DOHH2 (cell line): ENCODE results near the gene RXRA.

Experiments used
- H3F3A ChIP-seq: fragments of 200-600 bp; sonication (generic), shearing (Covaris generic); 2 replicates; pipeline ENCODE4 v1.6.0; 2016; ENCODE audit warnings: antibody characterized with exemption, mild to moderate bottlenecking; ENCODE audit not compliant: control insufficient read depth, insufficient read depth
- H3K27ac ChIP-seq: fragments of 200-600 bp; sonication (generic); 2 replicates; pipeline ENCODE4 v1.5.1; 2014; ENCODE audit warnings: low read depth, mild to moderate bottlenecking, low read length, moderate library complexity
- H3K27me3 ChIP-seq: fragments of 200-600 bp; sonication (generic); 2 replicates; pipeline ENCODE4 v1.6.1; 2014; ENCODE audit warnings: mild to moderate bottlenecking, low read length, mixed read lengths; ENCODE audit not compliant: control insufficient read depth
- H3K36me3 ChIP-seq: fragments of 200-600 bp; sonication (generic); 2 replicates; pipeline ENCODE4 v1.6.1; 2014; ENCODE audit warnings: mild to moderate bottlenecking, low read length, moderate library complexity, mixed read lengths; ENCODE audit not compliant: control insufficient read depth
- H3K4me1 ChIP-seq: fragments of 200-600 bp; sonication (generic); 2 replicates; pipeline ENCODE4 v1.6.1; 2014; ENCODE audit warnings: mild to moderate bottlenecking, low read length, mixed read lengths; ENCODE audit not compliant: control insufficient read depth
- H3K4me2 ChIP-seq: fragments of 200-600 bp; sonication (generic); 2 replicates; pipeline ENCODE4 v1.6.0; 2014; ENCODE audit warnings: mild to moderate bottlenecking, low read length, moderate library complexity
- H3K4me3 ChIP-seq: fragments of 200-600 bp; sonication (generic); 2 replicates; pipeline ENCODE4 v1.5.1; 2014; ENCODE audit warnings: mild to moderate bottlenecking, low read length, mixed read lengths
- H3K79me2 ChIP-seq: fragments of 200-600 bp; sonication (generic); 2 replicates; pipeline ENCODE4 v1.6.1; 2014; ENCODE audit warnings: mild to moderate bottlenecking, low read length, mixed read lengths; ENCODE audit not compliant: control insufficient read depth
- H3K9me2 ChIP-seq: fragments of 200-600 bp; sonication (generic); replicated peaks from 2 replicates; pipeline ENCODE4 v1.6.1; 2014; ENCODE audit warnings: mild to moderate bottlenecking, low read length, mixed read lengths; ENCODE audit not compliant: control insufficient read depth
- H3K9me3 ChIP-seq: fragments of 200-600 bp; sonication (generic); 2 replicates; pipeline ENCODE4 v1.6.1; 2014; ENCODE audit warnings: antibody characterized with exemption, low read length, mixed read lengths; ENCODE audit not compliant: control insufficient read depth, insufficient read depth
- H4K20me1 ChIP-seq: fragments of 200-600 bp; sonication (generic); 2 replicates; pipeline ENCODE4 v1.6.0; 2014; ENCODE audit warnings: low read depth, mild to moderate bottlenecking, antibody characterized with exemption, low read length, moderate library complexity; ENCODE audit not compliant: control insufficient read depth, insufficient read depth
- EZH2phosphoT487 ChIP-seq: fragments of 200-600 bp; sonication (generic); IDR thresholded peaks from 2 replicates; pipeline ENCODE4 v1.6.1; 2017; ENCODE audit warnings: borderline replicate concordance, mild to moderate bottlenecking, antibody characterized with exemption, low read length, moderate library complexity, mixed read lengths
- TF ChIP-seq, protein P1 (sequence below): fragments of 200-600 bp; sonication (generic); IDR thresholded peaks from one replicate; pipeline ENCODE4 v1.5.1; 2014; ENCODE audit warnings: antibody characterized with exemption, mild to moderate bottlenecking, low read depth, low read length; ENCODE audit not compliant: poor library complexity, severe bottlenecking

Gene RXRA

DNA sequence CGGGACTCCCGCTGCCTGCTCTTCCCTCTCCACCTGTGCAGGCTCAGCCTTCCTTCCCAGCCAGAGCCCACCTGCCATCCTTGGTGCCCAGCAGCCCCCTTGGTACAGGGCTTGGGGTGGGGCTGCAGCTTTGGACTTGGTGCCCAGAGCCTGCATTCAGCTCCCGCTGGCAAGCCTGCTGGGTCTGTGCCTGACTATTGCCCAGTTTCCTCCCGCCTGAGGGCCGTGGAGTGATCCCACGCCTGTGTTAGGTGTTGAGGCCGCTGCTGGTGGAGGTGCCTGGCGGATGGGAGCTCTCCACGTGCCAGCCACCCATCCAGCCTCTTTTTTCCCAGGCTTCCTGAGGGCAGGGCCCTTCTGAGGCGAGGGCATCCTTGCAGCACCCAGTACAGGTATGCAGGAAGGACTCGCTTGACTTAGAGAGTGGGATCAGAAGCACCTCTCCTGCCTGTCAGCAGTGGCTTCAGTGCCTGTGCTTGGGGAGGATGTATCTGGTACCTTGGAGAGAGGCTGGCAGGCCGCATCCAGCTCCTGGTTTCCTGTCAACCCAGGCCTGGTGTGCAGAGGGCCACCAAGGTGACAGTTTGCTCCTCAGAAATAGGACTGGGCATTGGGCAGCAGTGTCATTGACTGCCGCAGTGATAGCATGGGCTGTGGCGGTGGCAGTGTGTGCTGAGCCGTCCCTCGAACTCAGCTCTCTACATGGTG is 7.8 kb downstream of the RXRA start:
- H3K4me3 ChIP-seq = no peak overlapping the region
- no peak overlapping the region for H3K4me2 ChIP-seq
- H4K20me1 ChIP-seq = no peaks in the 10 kb centered on the region
- H3K9me3 ChIP-seq = no peaks in the 10 kb centered on the region
- H3K27ac ChIP-seq = no peak overlapping the region
- H3F3A ChIP-seq = no peaks in the 10 kb centered on the region
- H3K36me3 ChIP-seq = no peaks in the 10 kb centered on the region
- no peaks in the 10 kb centered on the region for H3K79me2 ChIP-seq
- H3K27me3 ChIP-seq = no peaks in the 10 kb centered on the region
- H3K4me1 ChIP-seq = no peaks in the 10 kb centered on the region
- H3K9me2 ChIP-seq = no peaks in the 10 kb centered on the region
- no peak for TF ChIP-seq EZH2phosphoT487
- TF ChIP-seq, protein P1, sequence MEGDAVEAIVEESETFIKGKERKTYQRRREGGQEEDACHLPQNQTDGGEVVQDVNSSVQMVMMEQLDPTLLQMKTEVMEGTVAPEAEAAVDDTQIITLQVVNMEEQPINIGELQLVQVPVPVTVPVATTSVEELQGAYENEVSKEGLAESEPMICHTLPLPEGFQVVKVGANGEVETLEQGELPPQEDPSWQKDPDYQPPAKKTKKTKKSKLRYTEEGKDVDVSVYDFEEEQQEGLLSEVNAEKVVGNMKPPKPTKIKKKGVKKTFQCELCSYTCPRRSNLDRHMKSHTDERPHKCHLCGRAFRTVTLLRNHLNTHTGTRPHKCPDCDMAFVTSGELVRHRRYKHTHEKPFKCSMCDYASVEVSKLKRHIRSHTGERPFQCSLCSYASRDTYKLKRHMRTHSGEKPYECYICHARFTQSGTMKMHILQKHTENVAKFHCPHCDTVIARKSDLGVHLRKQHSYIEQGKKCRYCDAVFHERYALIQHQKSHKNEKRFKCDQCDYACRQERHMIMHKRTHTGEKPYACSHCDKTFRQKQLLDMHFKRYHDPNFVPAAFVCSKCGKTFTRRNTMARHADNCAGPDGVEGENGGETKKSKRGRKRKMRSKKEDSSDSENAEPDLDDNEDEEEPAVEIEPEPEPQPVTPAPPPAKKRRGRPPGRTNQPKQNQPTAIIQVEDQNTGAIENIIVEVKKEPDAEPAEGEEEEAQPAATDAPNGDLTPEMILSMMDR = no peak

DNA sequence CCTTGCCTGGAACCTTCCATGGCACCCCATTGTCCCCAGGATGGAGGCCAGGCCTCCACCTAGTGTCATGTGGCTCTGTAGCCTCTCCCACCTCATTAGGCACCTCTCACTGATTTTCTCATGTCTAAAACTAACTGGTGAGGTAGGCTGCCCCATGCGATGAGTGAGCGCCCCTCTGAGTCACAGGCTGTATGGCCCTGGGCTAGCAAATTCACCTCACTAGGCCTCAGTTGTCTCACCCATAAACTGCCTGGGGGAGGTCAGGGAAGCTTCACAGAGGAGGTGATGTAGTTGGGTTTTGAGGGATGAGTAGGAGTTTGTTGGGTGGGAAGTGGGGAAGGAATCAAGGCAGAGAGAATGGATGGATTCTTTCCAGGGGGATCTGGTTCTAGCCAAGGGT is 8.8 kb downstream of the RXRA start:
- Histone ChIP-seq H3K27me3 (no peaks in the 10 kb centered on the region), H3K4me3 (no peak overlapping the region), H3K79me2 (no peaks in the 10 kb centered on the region), H3K9me2 (no peaks in the 10 kb centered on the region), H3K9me3 (no peaks in the 10 kb centered on the region), H3K4me2 (no peak overlapping the region), H3K36me3 (no peaks in the 10 kb centered on the region), H3K27ac (no peak overlapping the region), H3K4me1 (no peaks in the 10 kb centered on the region), H3F3A (no peaks in the 10 kb centered on the region), H4K20me1 (no peaks in the 10 kb centered on the region)
- TF ChIP-seq, protein P1 = no peak
- TF ChIP-seq EZH2phosphoT487 = no peak

DNA sequence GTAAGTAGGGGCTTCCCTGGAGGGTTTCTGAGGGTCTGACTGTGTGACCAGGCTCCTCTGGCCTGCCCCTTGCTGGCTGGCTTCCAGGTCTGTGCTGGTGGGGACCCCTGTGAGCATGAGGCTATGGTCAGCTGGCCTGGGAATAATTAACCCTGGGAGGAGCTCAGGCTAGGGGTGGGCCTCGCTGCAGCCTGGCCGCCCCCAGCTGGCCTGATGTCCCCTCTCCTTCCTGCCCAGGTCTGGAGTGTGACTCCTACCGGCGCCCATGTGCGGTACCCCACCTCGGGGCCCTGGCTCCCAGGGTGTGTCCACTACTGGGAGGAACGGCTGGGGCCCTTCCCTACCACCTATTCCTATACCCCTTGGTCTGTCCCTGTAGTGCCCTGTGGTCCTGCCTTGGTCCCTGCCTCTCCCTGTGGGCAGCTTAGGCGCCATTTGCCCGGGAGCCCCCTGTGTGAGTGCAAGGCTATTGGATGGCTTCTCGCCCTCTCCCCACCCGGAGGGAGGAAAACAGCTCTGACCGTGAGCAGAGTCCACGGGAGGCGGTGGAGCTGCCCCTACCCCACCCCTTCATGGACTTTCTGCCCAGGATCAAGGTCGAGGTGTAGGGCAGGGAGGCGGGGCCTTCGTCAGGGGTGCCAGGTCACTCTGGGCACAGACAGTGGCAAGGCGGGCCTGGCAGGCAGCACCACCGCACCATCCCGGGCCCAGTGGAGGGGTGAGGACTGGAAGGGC is 9.4 kb downstream of the RXRA start:
- Histone ChIP-seq H3K9me2 (no peaks in the 10 kb centered on the region), H3K4me3 (no peak overlapping the region), H3K4me1 (no peaks in the 10 kb centered on the region), H3K79me2 (no peaks in the 10 kb centered on the region), H3K9me3 (no peaks in the 10 kb centered on the region), H3F3A (no peaks in the 10 kb centered on the region), H3K36me3 (no peaks in the 10 kb centered on the region), H3K4me2 (no peak overlapping the region), H3K27me3 (no peaks in the 10 kb centered on the region), H3K27ac (no peak overlapping the region), H4K20me1 (no peaks in the 10 kb centered on the region)
- TF ChIP-seq, protein P1 = no peak
- TF ChIP-seq EZH2phosphoT487 = no peak
